ENCODE data around the gene HDLBP.
"Not testable (repeated sequence)": the region's sequence is repeated elsewhere in the genome, so short reads cannot be mapped to it uniquely, and the experiment has no call there.

Gene HDLBP

GRCh38 chr2:241339839-241340630, 24.6 kb upstream of the HDLBP start:
- no peak for DNase-seq

GRCh38 chr2:241334813-241335212, 19.3 kb upstream of the HDLBP start:
- DNase-seq: no peak

GRCh38 chr2:241330616-241330981, 15.1 kb upstream of the HDLBP start:
- DNase-seq: no peak

- no peak for DNase-seq
These were observed 14.5 kb upstream of the HDLBP start for GRCh38 chr2:241329669-241330615.

- no peak for DNase-seq
These were observed 9.8 kb upstream of the HDLBP start for GRCh38 chr2:241325257-241325656.

- no peak for DNase-seq
These were observed 9.3 kb upstream of the HDLBP start for GRCh38 chr2:241324775-241325174.

- DNase-seq: no peak
These were observed 8.3 kb upstream of the HDLBP start for GRCh38 chr2:241323778-241324177.

GRCh38 chr2:241321886-241322285, 6.4 kb upstream of the HDLBP start:
- no peak for DNase-seq

- no peak for DNase-seq
These were observed 5.6 kb upstream of the HDLBP start for GRCh38 chr2:241321033-241321432.

- DNase-seq: no peak
These were observed 4.9 kb upstream of the HDLBP start for GRCh38 chr2:241320394-241320793.

GRCh38 chr2:241318830-241319229, 3.4 kb upstream of the HDLBP start:
- DNase-seq: not testable (repeated sequence)

- no peak for DNase-seq
These were observed 1.9 kb upstream of the HDLBP start for GRCh38 chr2:241317391-241317790.

GRCh38 chr2:241316825-241317224, 1.4 kb upstream of the HDLBP start:
- DNase-seq: no peak

- peak in 51 of 58 donors; percentile 55 to 94 (median 82) for DNase-seq
These were observed 583 bp upstream of the HDLBP start, which contains the start of gene SEPTIN2 for GRCh38 chr2:241315879-241316631. TSS of gene SEPTIN2 (plus strand) at chr2:241315925. CDS start at chr2:241324233, 8,308 bp downstream.

- peak in 3 of 58 donors; percentile 51 to 68 (median 51) for DNase-seq
These were observed 1.0 kb downstream of the HDLBP start for GRCh38 chr2:241314226-241315092.

- DNase-seq: no peak
These were observed 1.9 kb downstream of the HDLBP start for GRCh38 chr2:241313543-241314095.

- DNase-seq: no peak
These were observed 3.4 kb downstream of the HDLBP start for GRCh38 chr2:241312082-241312481.

GRCh38 chr2:241310917-241311566, 4.4 kb downstream of the HDLBP start:
- no peak for DNase-seq

- DNase-seq: no peak
These were observed 5.8 kb downstream of the HDLBP start for GRCh38 chr2:241309684-241310117.

Data from anterior cingulate cortex (tissue), 58 donors.